ENCODE measurements around the gene TRMT44.
"Not testable (repeated sequence)": the region's sequence is repeated elsewhere in the genome, so short reads cannot be mapped to it uniquely, and the experiment has no call there.

- peak; percentile 16 to 40 for TF ChIP-seq CTCF (IDR thresholded peaks at IDR 0.05)
- not testable (repeated sequence) for TF ChIP-seq POLR2AphosphoS5 (IDR thresholded peaks at IDR 0.05)
These were observed 33.7 kb upstream of the TRMT44 start for GRCh38 chr4:8406887-8407286.

Data from suprapubic skin (tissue), 3 donors.